ENCODE data around the gene CARM1. TPM values are rescaled to one million over a fixed set of nuclear protein-coding genes. Genes with fewer than 3 reads are reported as not detected.

CARM1 gene
- total and polyA plus RNA-seq, 11 donors = 22.4 to 39.5 (median 29.3) TPM

DNA sequence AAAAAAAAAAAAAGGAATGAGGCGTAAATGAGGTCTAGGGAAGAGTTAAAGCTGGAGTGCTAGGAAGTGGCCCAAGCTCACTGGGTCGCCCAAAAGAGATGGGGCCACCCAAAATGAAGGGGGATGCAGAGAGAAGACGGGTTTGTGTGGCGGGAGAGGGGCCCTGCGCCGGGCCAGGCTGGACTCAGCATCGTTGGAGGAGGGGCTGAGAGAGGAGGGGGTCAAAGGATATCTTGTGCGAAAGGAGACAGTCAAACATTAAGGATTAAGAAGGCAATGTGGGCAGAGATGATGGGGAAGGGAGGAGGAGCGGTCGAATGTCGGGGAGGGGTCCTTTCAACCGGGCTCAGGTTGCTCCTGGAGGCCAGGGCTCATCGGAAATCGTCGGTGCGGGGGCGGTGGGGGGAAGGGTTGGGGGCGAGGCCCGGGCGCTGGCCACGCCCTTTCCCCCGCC, 825 bp upstream of the CARM1 start:
- H3K27me3 ChIP-seq = no peaks in the 10 kb centered on the region
- H3K9me3 ChIP-seq = no peaks in the 10 kb centered on the region
- peaks cover 0 to 47% (median 15%) of the 10 kb centered on the region in 12 donors for H3K4me1 ChIP-seq
- 3 to 5% (median 3%) methylated on average over 16 to 22 of the region's 22 CpGs for WGBS, 4 donors
- TF ChIP-seq POLR2A (IDR thresholded peaks at IDR 0.05) = no peak
- TF ChIP-seq, protein P1, sequence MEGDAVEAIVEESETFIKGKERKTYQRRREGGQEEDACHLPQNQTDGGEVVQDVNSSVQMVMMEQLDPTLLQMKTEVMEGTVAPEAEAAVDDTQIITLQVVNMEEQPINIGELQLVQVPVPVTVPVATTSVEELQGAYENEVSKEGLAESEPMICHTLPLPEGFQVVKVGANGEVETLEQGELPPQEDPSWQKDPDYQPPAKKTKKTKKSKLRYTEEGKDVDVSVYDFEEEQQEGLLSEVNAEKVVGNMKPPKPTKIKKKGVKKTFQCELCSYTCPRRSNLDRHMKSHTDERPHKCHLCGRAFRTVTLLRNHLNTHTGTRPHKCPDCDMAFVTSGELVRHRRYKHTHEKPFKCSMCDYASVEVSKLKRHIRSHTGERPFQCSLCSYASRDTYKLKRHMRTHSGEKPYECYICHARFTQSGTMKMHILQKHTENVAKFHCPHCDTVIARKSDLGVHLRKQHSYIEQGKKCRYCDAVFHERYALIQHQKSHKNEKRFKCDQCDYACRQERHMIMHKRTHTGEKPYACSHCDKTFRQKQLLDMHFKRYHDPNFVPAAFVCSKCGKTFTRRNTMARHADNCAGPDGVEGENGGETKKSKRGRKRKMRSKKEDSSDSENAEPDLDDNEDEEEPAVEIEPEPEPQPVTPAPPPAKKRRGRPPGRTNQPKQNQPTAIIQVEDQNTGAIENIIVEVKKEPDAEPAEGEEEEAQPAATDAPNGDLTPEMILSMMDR (IDR thresholded peaks at IDR 0.05) = no peak
- H3K36me3 ChIP-seq = no peaks in the 10 kb centered on the region
- peak overlapping the region in 11 of 12 donors; percentile 40 to 84 (median 70) for H3K27ac ChIP-seq
- peak overlapping the region in 10 of 12 donors; percentile 46 to 96 (median 55) for H3K4me3 ChIP-seq
- intact Hi-C loops (cut with DNase I) = loop anchor here in 5 of 10 donors (1.0 to 5.0 kb wide), 4 partner anchors 34 to 153 kb away; partner anchors contain the start of genes TIMM29 (in 2 of the 5), TMED1 (in 2 of the 5) and YIPF2 (in 2 of the 5)
- ATAC-seq = peak in 3 of 4 donors; percentile 0 to 7 (median 4)
- no peak for DNase-seq

DNA sequence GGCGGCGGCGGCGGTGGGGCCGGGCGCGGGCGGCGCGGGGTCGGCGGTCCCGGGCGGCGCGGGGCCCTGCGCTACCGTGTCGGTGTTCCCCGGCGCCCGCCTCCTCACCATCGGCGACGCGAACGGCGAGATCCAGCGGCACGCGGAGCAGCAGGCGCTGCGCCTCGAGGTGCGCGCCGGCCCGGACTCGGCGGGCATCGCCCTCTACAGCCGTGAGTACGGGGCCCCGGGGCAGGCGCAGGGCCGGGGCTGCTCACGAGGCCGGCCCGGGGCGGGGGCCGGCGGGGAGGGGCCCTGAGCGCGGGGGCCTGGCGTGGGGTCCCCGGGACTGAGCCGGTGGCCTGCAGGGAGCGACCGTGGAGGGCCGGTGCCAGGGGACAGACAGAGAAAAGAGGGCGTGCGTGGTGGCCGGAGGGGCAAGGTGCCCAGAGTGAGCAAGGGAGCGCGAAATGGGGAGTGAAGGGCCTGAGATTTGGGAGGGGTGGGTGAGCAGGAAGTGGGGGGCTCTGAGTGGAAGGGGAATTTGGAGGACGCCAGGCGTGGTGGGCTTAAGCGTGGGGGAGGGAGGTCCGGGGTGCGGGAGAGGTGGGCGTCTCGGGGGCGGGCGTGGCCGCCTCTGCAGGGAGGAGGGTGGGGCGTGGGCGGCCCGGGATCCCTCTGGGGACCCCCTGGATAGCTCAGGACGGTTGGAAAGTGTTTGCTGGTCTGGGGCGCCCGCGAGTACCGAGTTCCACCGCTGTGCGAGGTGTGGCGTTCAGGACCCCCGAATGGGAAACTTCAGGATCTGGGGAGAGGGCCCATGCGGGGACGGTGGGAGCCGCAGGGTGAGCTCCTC, 575 bp downstream of the CARM1 start:
- Histone ChIP-seq H3K4me3 (peak overlapping the region; percentile 53 to 96 (median 76)), H3K27me3 (no peaks in the 10 kb centered on the region), H3K9me3 (no peaks in the 10 kb centered on the region), H3K27ac (peak overlapping the region in 11 of 12 donors; percentile 64 to 87 (median 79)), H3K4me1 (peaks cover 0 to 60% (median 26%) of the 10 kb centered on the region in 12 donors), H3K36me3 (no peaks in the 10 kb centered on the region)
- intact Hi-C loops (cut with DNase I) = loop anchor here in 6 of 10 donors (1.0 to 5.0 kb wide), 5 partner anchors 35 to 58 kb away; partner anchors contain the start of genes TIMM29 (in 4 of the 6), YIPF2 (in 4 of the 6) and TMED1 (in 3 of the 6)
- TF ChIP-seq, protein P1 (IDR thresholded peaks at IDR 0.05) = peak in 1 of 12 donors; percentile 11
- no peak for TF ChIP-seq POLR2A (IDR thresholded peaks at IDR 0.05)
- peak in 1 of 4 donors; percentile 1 for ATAC-seq
- 1 to 2% (median 1%) methylated on average over 44 to 90 of the region's 90 CpGs for WGBS, 4 donors
- DNase-seq = peak; percentile 49 to 80 (median 55)

DNA sequence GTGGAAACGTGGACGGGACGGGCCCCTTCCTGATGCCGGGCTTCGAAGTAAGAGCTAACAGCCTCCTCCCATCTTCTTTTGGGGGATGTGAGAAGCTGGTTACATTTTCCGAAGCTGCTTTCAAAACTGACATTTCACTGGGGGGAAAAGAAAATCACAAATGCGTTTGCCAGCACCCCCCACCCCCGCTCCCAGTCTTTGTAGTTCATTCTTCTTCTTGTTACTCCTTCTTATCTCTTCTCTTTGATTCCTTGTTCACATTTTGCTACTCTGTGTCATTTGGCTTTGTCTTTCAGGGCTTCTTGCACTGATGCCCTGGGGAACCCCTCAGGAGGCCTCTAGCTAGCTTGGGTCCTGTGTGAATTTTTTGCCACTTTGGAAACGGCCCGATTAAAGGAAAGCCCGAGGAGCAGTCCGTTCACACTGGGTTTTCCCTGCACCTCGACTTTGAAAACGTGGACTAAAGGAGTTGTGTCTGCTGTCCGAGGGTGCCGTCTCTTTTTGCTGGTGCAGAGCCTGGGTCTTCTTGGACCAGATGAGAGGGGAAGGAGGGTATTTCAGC, 1.3 kb downstream of the CARM1 start:
- no peak for DNase-seq
- H3K27me3 ChIP-seq = no peaks in the 10 kb centered on the region
- no peaks in the 10 kb centered on the region for H3K9me3 ChIP-seq
- peak overlapping the region; percentile 53 to 96 (median 76) for H3K4me3 ChIP-seq
- intact Hi-C loops (cut with DNase I) = loop anchor here in 3 of 10 donors (2.0 to 5.0 kb wide), 2 partner anchors 55 to 56 kb away; partner anchors contain the start of genes TIMM29 (in 3 of the 3) and YIPF2 (in 3 of the 3)
- peaks cover 0 to 65% (median 31%) of the 10 kb centered on the region in 12 donors for H3K4me1 ChIP-seq
- peak overlapping the region in 10 of 12 donors; percentile 64 to 87 (median 80) for H3K27ac ChIP-seq
- no peak for ATAC-seq
- no peaks in the 10 kb centered on the region for H3K36me3 ChIP-seq
- no peak for TF ChIP-seq POLR2A (IDR thresholded peaks at IDR 0.05)
- TF ChIP-seq, protein P1 (IDR thresholded peaks at IDR 0.05) = no peak
- 15 to 18% (median 17%) methylated on average over 16 of the region's 16 CpGs for WGBS, 4 donors
